A673 (cell line): ENCODE results near the gene FAM89A. TPM values are rescaled to one million over a fixed set of nuclear protein-coding genes. Genes with fewer than 3 reads are reported as not detected.

Experiments
- BruUV-seq: library from RNA; stranded (reverse); fragments of 400-500 nt; replicated peaks from 2 replicates; lab custom pipeline; 2021; lab: Mats Ljungman, UMichigan
- CTCF ChIA-PET: fragments of 300-600 bp; sonication (Branson Sonifier 250); formaldehyde crosslinking; loops from one replicate; lab custom pipeline; 2022; ENCODE audit warnings: antibody characterized with exemption; lab: Charles Lee
- POLR2A ChIA-PET: fragments of 300-600 bp; sonication (Branson Sonifier 250); formaldehyde crosslinking; loops from one replicate; lab custom pipeline; 2022; ENCODE audit warnings: antibody characterized with exemption; ENCODE audit not compliant: low non-redundant PET; lab: Charles Lee
- DNase-seq: peaks from one replicate; pipeline ENCODE4 v3.0.0-alpha.2; 2015; ENCODE audit warnings: low spot score
- H3K27ac ChIP-seq: fragments of 200-600 bp; sonication (generic); 2 replicates; pipeline ENCODE4 v1.5.1; 2016; ENCODE audit warnings: mixed run types, low read depth, mild to moderate bottlenecking, mixed read lengths, antibody characterized with exemption, low read length; ENCODE audit not compliant: poor library complexity, severe bottlenecking
- H3K27me3 ChIP-seq: fragments of 200-600 bp; sonication (generic); replicated peaks from 2 replicates; pipeline ENCODE4 v1.6.1; 2017; ENCODE audit warnings: mixed run types, low read depth, mild to moderate bottlenecking, mixed read lengths, antibody characterized with exemption, low read length; ENCODE audit not compliant: insufficient read depth, poor library complexity
- H3K36me3 ChIP-seq: fragments of 200-600 bp; sonication (generic); 2 replicates; pipeline ENCODE4 v1.6.1; 2016; ENCODE audit warnings: mixed run types, mild to moderate bottlenecking, mixed read lengths, antibody characterized with exemption, low read length; ENCODE audit not compliant: insufficient read depth, poor library complexity, severe bottlenecking
- H3K4me1 ChIP-seq: fragments of 200-600 bp; sonication (generic); 2 replicates; pipeline ENCODE4 v1.6.1; 2017; ENCODE audit warnings: mixed run types, mild to moderate bottlenecking, mixed read lengths, antibody characterized with exemption, low read length; ENCODE audit not compliant: insufficient read depth, poor library complexity, severe bottlenecking
- H3K4me3 ChIP-seq: fragments of 200-600 bp; sonication (generic); 2 replicates; pipeline ENCODE4 v1.5.1; 2016; ENCODE audit warnings: low read depth, mixed run types, mild to moderate bottlenecking, mixed read lengths, low read length; ENCODE audit not compliant: poor library complexity, severe bottlenecking
- H3K9me3 ChIP-seq: fragments of 200-600 bp; sonication (generic); 2 replicates; pipeline ENCODE4 v1.6.1; 2016; ENCODE audit warnings: mixed run types, low read depth, mild to moderate bottlenecking, mixed read lengths, antibody characterized with exemption, low read length; ENCODE audit not compliant: poor library complexity, severe bottlenecking
- CTCF ChIP-seq: fragments of 300-800, 200-600 bp; sonication (generic); conservative IDR thresholded peaks from 2 replicates; pipeline ENCODE4 v1.5.1; 2017; ENCODE audit warnings: low read depth, mild to moderate bottlenecking, antibody characterized with exemption, low read length, moderate library complexity, mixed read lengths
- EZH2 ChIP-seq: fragments of 200-600 bp; sonication (generic); IDR thresholded peaks from 2 replicates; pipeline ENCODE4 v1.6.1; 2017; ENCODE audit warnings: borderline replicate concordance, low read depth, mild to moderate bottlenecking, mixed read lengths, antibody characterized with exemption, low read length; ENCODE audit not compliant: poor library complexity, severe bottlenecking
- intact Hi-C: fragments of 100-400 bp; cut with micrococcal nuclease; formaldehyde crosslinking; loops from one replicate; pipeline ENCODE4 v1.10.0; 2022; ENCODE audit not compliant: unreplicated experiment
- total RNA-seq: library from RNA; stranded (reverse); gene quantifications from 2 replicates; pipeline ENCODE4 v1.2.3, GENCODE V29; 2021

The FAM89A gene
- total RNA-seq, 1 experiment from 2014 or later: 12.1 TPM

- Histone ChIP-seq H3K36me3 (peaks cover 11% of the 10 kb centered on the region), H3K4me1 (peaks cover 10% of the 10 kb centered on the region), H3K27ac (no peak overlapping the region), H3K4me3 (peak overlapping the region; percentile 65), H3K9me3 (no peaks in the 10 kb centered on the region), H3K27me3 (no peaks in the 10 kb centered on the region)
- BruUV-seq: TSS peak; percentile 30
- ChIA-PET CTCF (no interaction called here), POLR2A (no interaction called here)
- intact Hi-C loops: no loop called here
- TF ChIP-seq CTCF (no peak), EZH2 (no peak)
- no peak for DNase-seq
These were observed 63.0 kb downstream of the FAM89A start for GRCh38 chr1:230976825-230977747.

GRCh38 chr1:230976360-230976759, 63.7 kb downstream of the FAM89A start:
- Histone ChIP-seq H3K27me3 (no peaks in the 10 kb centered on the region), H3K4me1 (peaks cover 14% of the 10 kb centered on the region), H3K9me3 (no peaks in the 10 kb centered on the region), H3K27ac (no peak overlapping the region), H3K4me3 (no peak overlapping the region), H3K36me3 (peaks cover 11% of the 10 kb centered on the region)
- no peak for DNase-seq
- intact Hi-C loops: no loop called here
- TF ChIP-seq CTCF (no peak), EZH2 (no peak)
- no TSS peak for BruUV-seq
- CTCF ChIA-PET: no interaction called here
- POLR2A ChIA-PET: no interaction called here

- no peaks in the 10 kb centered on the region for H3K27me3 ChIP-seq
- no TSS peak for BruUV-seq
- H3K9me3 ChIP-seq: no peaks in the 10 kb centered on the region
- H3K36me3 ChIP-seq: peaks cover 11% of the 10 kb centered on the region
- ChIA-PET CTCF (no interaction called here), POLR2A (no interaction called here)
- no peak overlapping the region for H3K4me3 ChIP-seq
- peaks cover 14% of the 10 kb centered on the region for H3K4me1 ChIP-seq
- intact Hi-C loops: no loop called here
- no peak overlapping the region for H3K27ac ChIP-seq
- DNase-seq: no peak
- TF ChIP-seq CTCF: no peak
- TF ChIP-seq EZH2: no peak
These were observed 64.4 kb downstream of the FAM89A start for GRCh38 chr1:230975636-230976035.
